HS-5 (cell line): ENCODE data around the gene P4HA1.

Source experiments
- DNase-seq: peaks from one replicate; pipeline ENCODE4 v3.0.0-alpha.2; 2012; ENCODE audit warnings: low read depth

Gene P4HA1

DNA sequence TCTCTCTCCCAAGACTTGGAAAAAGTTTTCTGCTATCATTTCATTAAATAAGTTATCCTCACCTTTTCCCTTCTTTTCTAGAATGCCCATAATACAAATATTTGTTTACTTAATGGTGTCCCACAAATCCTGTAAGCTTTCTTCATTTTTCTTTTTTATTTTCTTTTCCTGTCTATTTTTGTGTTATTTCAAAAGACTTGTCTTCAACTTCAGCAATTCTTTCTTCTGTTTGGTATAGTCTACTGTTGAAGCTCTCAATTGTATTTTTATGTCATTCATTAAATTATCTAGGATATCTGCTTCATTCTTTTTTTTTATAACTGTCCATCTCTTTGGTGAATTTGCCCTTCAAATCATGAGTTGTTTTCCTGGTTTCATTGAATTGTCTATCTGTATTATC lies 117.0 kb downstream of the P4HA1 start:
- no peak for DNase-seq

DNA sequence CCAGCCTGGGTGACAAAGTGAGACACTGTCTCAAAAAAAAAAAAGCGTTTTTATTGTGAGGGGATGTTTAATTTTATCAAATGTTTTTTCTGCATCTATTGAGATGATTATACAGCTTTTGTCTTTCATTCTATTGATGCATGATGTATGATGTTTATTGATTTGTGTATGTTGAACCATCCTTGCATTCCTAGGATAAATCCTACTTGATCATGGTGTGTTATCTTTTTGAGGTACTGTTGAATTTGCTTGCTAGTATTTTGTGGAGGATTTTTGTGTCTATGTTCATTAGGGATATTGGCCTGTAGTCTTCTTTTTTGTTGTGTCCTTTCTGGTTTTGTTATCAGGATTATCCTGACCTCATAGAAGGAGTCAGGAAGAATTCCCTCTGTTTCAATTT lies 119.8 kb downstream of the P4HA1 start:
- no peak for DNase-seq
